Stromal cell of bone marrow (primary cell): ENCODE data around the gene USP14.

Experiments
- DNase-seq: peaks from one replicate; pipeline ENCODE4 v3.0.0-alpha.2; 2012; ENCODE audit warnings: low read depth

The USP14 gene

DNA sequence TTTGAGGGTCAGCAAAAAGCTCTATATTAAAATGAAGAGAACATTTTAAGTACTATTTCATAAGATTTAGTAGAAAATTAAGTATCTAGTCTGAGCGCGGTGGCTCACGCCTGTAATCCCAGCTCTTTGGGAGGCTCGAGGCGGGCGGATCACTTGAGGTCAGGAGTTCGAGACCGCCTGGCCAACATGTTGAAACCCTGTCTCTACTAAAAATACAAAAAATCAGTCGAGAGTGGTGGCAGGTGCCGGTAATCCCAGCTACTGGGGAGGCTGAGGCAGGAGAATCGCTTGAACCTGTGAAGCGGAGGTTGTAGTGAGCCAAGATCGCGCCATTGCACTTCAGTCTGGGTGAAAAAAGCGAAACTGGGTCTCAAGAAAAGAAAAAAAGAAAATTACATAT lies 1.6 kb downstream of the USP14 start:
- no peak for DNase-seq

- DNase-seq = no peak
Measured at GRCh38 chr18:160831-161570, 2.6 kb downstream of the USP14 start.

DNA sequence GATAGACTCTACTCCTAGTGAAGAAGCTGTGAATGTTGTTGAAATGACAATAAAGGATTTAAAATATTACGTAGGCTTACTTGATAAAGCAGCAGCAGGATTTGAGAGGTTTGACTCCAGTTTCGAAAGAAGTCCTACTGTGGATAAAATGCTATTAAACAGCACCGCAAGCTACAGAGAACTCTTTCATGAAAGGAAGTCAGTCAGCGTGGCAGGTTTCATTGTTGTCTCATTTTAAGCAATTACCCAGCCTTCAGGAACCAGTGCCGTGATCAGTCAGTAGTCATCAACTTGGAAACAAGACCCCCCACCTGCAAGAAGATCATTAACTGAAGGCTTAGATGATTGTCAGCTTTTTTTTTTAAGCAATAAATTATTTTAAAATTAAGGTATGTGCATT lies 14.0 kb downstream of the USP14 start:
- DNase-seq = no peak

DNA sequence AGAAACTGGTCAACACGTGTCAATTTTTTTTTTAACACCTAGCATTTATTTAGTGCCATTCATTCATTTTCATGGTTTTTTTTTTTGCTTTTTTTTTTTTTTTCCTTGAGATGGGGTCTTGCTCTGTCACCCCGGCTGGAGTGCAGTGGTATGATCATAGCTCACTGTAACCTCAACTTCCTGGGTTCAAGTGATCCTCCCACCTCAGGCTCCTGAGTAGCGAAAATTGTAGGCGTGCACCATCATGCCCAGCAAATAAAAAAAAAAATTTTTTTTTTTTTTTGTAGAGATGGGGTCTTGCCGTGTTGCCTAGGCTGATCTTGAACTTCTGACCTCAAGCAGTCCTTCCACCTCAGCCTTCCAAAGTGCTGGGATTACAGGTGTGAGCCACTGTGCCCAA lies 21.1 kb downstream of the USP14 start:
- DNase-seq = no peak

GRCh38 chr18:181711-182110 lies 23.4 kb downstream of the USP14 start:
- DNase-seq = no peak

- DNase-seq = peak; percentile 3
Measured at GRCh38 chr18:183769-184168, 25.4 kb downstream of the USP14 start.

DNA sequence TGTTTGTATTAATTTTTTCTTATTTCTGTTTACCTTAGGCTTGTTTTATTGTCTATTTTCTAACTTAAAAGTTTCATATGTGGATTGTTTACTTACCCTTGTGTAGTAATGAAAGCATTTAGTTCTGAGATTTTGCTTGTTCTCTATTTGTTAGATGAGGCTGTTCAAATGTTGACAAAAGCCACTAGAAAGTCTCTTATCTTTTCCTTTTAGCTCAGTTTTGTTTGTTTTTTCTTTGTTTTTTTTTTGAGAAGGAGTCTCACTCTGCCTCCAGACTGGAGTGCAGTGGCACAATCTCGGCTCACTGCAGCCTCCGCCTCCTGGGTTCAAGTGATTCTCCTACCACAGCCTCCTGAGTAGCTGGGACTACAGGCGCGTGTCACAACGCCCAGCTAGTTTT lies 30.9 kb downstream of the USP14 start:
- no peak for DNase-seq

GRCh38 chr18:191725-192124 lies 33.4 kb downstream of the USP14 start:
- no peak for DNase-seq

GRCh38 chr18:192801-193200 lies 34.4 kb downstream of the USP14 start:
- no peak for DNase-seq

DNA sequence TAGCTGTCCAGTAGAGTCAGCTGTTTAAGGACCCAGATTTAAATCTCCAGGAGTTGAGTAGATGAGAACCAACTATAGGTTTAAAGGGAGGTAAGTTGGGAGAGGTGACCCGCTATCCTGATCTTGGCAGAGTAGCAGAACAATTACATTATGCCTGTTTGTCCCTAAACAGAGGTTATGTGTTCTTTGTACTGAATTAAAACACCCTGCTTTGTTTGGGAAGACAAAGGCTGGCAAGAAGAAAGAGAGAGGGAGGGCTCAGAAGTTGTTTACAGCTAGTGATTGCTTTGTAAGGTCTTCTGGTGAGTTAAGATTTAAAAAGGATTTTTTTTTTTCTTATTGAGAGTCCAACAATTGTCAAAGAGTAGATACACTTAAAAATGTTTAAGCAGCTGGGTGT lies 37.3 kb downstream of the USP14 start:
- no peak for DNase-seq

DNA sequence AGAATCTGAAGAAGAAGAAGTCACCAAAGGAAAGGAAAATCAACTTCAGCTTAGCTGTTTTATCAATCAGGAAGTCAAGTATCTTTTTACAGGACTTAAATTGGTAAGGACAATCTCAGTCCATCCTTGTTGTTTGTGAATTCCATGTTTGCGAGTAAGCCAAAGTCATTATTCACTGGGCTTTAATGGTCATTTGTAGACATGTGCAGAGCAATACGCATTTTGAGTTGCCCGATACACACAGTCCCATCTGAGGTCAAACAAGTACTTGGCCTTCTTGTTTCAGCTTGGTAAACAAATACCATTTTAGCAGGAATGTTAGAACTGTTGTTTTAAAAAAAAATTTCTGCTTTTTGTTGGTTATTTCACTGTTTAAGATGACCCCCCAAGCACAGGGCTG lies 40.9 kb downstream of the USP14 start:
- no peak for DNase-seq

- no peak for DNase-seq
Measured at GRCh38 chr18:199768-200167, 41.4 kb downstream of the USP14 start.

DNA sequence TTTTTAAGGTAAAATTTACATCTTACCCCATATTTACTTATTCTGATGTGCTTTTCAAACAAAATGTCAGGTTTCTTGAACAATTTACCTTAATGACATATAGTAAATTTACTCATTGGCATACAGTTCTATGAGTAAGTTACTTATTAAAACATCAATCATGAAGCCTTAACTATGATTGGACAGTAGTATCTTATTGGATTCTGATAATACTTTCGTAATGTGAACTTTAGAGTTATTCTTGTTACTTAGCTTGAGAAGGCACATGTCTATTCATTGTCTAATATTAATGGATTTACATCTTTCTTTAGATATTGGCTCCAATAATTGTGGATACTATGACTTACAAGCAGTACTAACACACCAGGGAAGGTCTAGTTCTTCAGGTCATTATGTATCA lies 51.7 kb downstream of the USP14 start:
- DNase-seq = no peak

DNA sequence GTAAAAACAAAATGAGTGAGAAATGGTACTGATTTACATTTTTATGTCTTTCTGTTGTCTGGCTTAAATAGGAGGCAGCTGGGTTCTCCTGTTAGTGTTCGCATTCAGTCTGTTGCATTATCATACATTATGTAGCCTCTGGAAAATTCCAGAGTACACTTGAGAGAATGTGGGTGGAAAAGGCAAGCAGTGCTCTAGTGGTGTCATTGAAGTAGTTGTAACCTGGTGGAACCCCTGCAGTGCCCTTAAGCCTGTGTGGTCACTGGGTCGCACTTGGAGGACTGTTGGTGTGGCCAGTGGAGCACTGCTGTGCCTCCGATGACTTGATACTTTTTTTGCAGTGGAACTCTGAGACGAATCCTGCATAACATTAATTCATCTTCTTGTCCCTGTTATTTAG lies 52.4 kb downstream of the USP14 start:
- no peak for DNase-seq

DNA sequence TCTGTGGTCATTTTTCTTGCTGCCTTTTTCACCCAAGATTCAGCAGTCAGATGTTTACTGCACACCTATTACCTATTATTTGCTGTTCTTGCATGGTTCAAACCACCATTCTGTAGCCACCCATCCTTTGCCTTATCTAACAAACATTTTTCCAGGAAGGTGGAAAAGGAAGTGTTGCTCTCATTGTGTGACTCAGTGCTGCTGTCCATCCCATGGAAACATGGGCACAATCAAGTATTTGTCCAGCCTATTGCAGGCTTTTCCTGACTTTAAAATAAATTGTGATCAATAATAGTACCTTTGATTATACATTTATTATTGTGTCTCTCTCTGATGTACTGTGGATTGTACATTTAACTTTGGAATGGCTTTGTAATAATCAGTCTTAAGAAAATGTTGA lies 53.2 kb downstream of the USP14 start:
- no peak for DNase-seq

GRCh38 chr18:212780-213179 lies 54.4 kb downstream of the USP14 start:
- DNase-seq = no peak

DNA sequence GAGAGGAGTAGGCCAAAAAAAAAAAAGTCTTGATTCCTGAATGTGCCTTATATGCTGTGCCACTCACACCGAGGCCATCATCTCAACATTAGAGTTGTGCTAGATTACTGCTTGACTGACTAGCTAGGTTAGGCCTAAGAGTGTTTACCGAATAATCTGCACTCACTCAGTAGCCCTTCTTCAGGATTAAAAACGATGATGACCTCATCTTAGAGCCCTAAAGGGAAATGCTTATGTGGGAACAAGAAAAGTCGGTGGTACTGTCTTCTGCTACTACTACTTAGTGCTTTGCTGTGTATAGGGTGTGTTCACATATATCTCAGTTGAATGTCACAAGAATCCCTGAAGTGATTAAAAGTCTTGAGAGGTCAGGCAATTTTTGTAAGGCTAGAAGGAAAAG lies 55.1 kb downstream of the USP14 start:
- DNase-seq = no peak

DNA sequence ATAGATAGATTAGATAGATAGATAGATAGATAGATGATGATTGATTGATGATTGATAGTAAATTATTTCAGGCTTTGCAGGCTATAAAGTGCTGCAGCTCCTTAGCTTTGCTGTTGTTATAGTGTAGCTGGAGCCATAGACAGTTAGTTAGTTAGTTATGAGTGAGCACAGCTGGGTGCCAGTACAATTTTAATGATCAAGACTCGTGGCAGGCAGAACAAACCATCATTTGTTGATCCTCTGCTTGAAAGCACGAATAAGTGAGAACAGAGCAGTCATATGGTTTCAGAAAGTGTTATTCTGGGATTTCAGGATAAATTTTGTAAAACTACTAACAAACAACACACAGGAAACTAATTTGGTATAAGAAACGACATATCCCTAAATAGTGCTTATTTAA lies 55.6 kb downstream of the USP14 start:
- no peak for DNase-seq

GRCh38 chr18:215448-216010 lies 57.2 kb downstream of the USP14 start:
- no peak for DNase-seq

GRCh38 chr18:217532-218336 lies 59.4 kb downstream of the USP14 start:
- no peak for DNase-seq

DNA sequence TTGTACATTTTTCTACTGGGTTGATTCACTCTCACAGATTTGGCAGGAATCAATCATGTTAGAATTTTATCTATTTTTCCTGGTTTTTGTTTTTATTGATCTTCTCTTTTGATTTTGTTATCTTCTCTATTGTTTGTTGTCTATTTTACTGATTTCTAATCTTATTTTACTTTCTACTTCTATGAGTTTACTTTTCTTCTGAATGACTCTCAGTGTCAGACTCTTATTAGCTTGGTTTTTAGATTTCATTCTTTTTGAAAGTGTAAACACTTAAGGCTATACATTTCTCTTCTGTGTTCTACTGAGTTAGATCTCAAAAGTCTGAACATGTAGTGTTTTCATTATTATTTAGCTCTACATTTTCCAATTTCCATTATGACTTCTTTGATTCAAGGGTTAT lies 62.4 kb downstream of the USP14 start:
- DNase-seq = no peak

- no peak for DNase-seq
Measured at GRCh38 chr18:225745-226144, 67.4 kb downstream of the USP14 start.

GRCh38 chr18:227374-227773 lies 69.0 kb downstream of the USP14 start:
- no peak for DNase-seq
